Astrocyte (in vitro differentiated cells and primary cell): ENCODE results near the gene PLA2G4F.

ENCODE experiments used
- CTCF ChIP-seq: IDR thresholded peaks from 2 replicates; pipeline ENCODE4 v1.5.1; 2011; ENCODE audit warnings: low read depth, mild to moderate bottlenecking, inconsistent platforms, low read length, moderate library complexity; ENCODE audit not compliant: insufficient read depth
- EZH2 ChIP-seq: IDR thresholded peaks from 2 replicates; pipeline ENCODE4 v1.6.1; 2012; ENCODE audit warnings: mild to moderate bottlenecking, low read length, inconsistent platforms; ENCODE audit not compliant: insufficient read depth

DNA sequence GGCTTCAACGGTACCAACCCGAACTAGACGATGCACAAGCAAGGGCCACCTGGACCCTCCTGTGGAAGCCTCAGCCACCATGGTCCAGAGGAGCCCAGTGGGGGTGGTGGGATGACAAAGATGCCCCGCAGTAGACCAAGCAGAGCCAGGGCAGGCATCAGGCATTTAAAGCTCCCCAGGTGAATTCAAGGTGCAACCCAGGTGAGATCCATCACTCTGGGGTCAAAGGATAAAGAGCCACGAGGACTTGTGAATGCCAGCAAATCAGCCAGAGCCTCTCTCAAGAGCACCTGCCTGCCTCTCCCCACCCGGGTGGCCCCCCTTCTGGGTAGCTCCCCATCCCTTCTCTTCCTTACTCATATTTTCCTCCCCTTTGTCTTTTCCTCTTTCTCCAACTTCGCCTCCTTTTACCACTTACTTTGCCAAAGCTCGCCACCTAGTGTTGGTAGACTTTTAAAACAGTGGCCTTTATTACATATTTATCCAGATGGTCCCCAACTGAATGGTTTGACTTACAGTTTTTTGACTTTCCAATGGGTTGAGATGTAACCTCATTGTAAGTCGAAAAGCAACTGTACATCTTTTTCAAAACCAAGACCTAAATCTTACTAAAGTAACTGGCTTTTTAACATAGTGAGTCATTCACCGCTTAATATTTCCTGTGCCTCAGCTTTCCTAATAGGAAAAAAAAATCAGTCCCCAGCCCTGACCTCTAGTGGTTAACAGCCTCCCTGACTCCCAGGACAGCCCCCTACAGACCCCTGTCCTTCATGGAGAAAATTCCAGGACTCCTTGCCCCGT is 18.8 kb downstream of the PLA2G4F start:
- TF ChIP-seq CTCF = peak; percentile 71
- TF ChIP-seq EZH2 = no peak
